OCI-LY7 (cell line): ENCODE results near the gene ITPRIP. TPM values are rescaled to one million over a fixed set of nuclear protein-coding genes. Genes with fewer than 3 reads are reported as not detected.

Experiments
- BruUV-seq: library from RNA; stranded (reverse); fragments of 400-500 nt; replicated peaks from 2 replicates; lab custom pipeline; 2021; lab: Mats Ljungman, UMichigan
- CTCF ChIA-PET: fragments of 300-600 bp; sonication (Branson Sonifier 250); formaldehyde crosslinking; loops from one replicate; lab custom pipeline; 2022; ENCODE audit warnings: antibody characterized with exemption; ENCODE audit not compliant: unreplicated experiment; lab: Charles Lee
- POLR2A ChIA-PET: fragments of 300-600 bp; sonication (Branson Sonifier 250); formaldehyde crosslinking; loops from one replicate; lab custom pipeline; 2022; ENCODE audit warnings: antibody characterized with exemption; lab: Charles Lee
- DNase-seq: peaks from one replicate; pipeline ENCODE4 v3.0.0-alpha.2; 2015; ENCODE audit warnings: low spot score
- H2AFZ ChIP-seq: fragments of 200-600 bp; sonication (generic), shearing (Covaris generic); 2 replicates; pipeline ENCODE4 v1.6.1; 2014; ENCODE audit warnings: mild to moderate bottlenecking, antibody characterized with exemption, low read length, moderate library complexity
- H3K27ac ChIP-seq: fragments of 200-600 bp; sonication (generic); 2 replicates; pipeline ENCODE4 v1.5.1; 2014; ENCODE audit warnings: mixed run types, low read depth, mild to moderate bottlenecking, moderate library complexity, low read length, inconsistent platforms; ENCODE audit not compliant: poor library complexity, severe bottlenecking
- H3K36me3 ChIP-seq: fragments of 200-600 bp; sonication (generic); 2 replicates; pipeline ENCODE4 v1.6.1; 2014; ENCODE audit warnings: mild to moderate bottlenecking, antibody characterized with exemption, low read length, moderate library complexity, mixed read lengths; ENCODE audit not compliant: insufficient read depth
- H3K4me1 ChIP-seq: fragments of 200-600 bp; sonication (generic); 2 replicates; pipeline ENCODE4 v1.5.1; 2014; ENCODE audit warnings: mild to moderate bottlenecking, low read length; ENCODE audit not compliant: insufficient read depth, poor library complexity, severe bottlenecking
- H3K4me2 ChIP-seq: fragments of 200-600 bp; sonication (generic); 2 replicates; pipeline ENCODE4 v1.6.1; 2014; ENCODE audit warnings: mild to moderate bottlenecking, low read length
- H3K4me3 ChIP-seq: fragments of 200-600 bp; sonication (generic); 2 replicates; pipeline ENCODE4 v1.5.1; 2014; ENCODE audit warnings: mild to moderate bottlenecking, low read depth, low read length; ENCODE audit not compliant: poor library complexity, severe bottlenecking
- H3K79me2 ChIP-seq: fragments of 200-600 bp; sonication (generic); 2 replicates; pipeline ENCODE4 v1.6.1; 2016; ENCODE audit warnings: low read depth, mild to moderate bottlenecking, low read length, moderate library complexity, mixed read lengths; ENCODE audit not compliant: insufficient read depth
- H3K9me2 ChIP-seq: fragments of 200-600 bp; sonication (generic); 2 replicates; pipeline ENCODE4 v1.6.1; 2016; ENCODE audit warnings: mild to moderate bottlenecking, low read length, mixed read lengths; ENCODE audit not compliant: insufficient read depth
- H3K9me3 ChIP-seq: fragments of 200-600 bp; sonication (generic); 2 replicates; pipeline ENCODE4 v1.6.1; 2014; ENCODE audit warnings: mild to moderate bottlenecking, mixed run types, low read length, mixed read lengths
- H4K20me1 ChIP-seq: fragments of 200-600 bp; sonication (generic); 2 replicates; pipeline ENCODE4 v1.6.1; 2014; ENCODE audit warnings: mild to moderate bottlenecking, antibody characterized with exemption, low read length, moderate library complexity, mixed read lengths; ENCODE audit not compliant: insufficient read depth
- EZH2phosphoT487 ChIP-seq: fragments of 200-600 bp; sonication (generic); IDR thresholded peaks from 2 replicates; pipeline ENCODE4 v1.6.1; 2018; ENCODE audit warnings: low read depth, borderline replicate concordance, mild to moderate bottlenecking, mixed run types, antibody characterized with exemption, low read length, moderate library complexity, mixed read lengths
- intact Hi-C: fragments of 100-400 bp; cut with micrococcal nuclease; formaldehyde crosslinking; loops from one replicate; pipeline ENCODE4 v1.10.0; 2022; ENCODE audit not compliant: unreplicated experiment
- total RNA-seq, 2 experiments: library from RNA; depleted of rRNA in 1 of 2; stranded (reverse); fragments of >200 nt in 1 of 2; shearing (Covaris generic) in 1 of 2; gene quantifications; 2 replicates each; pipeline ENCODE4 v1.2.3, GENCODE V29; 2014 to 2022
- TF ChIP-seq, protein P1 (sequence below): fragments of 200-600 bp; sonication (generic); conservative IDR thresholded peaks from 2 replicates; pipeline ENCODE4 v1.5.1; 2014; ENCODE audit warnings: mild to moderate bottlenecking, antibody characterized with exemption, low read length, moderate library complexity, mixed read lengths

Gene ITPRIP
- total RNA-seq, 2 experiments from 2014 or later = 6.0 to 18.0 TPM

GRCh38 chr10:104268405-104268712, 69.9 kb downstream of the ITPRIP start:
- no peak for TF ChIP-seq EZH2phosphoT487
- TF ChIP-seq, protein P1, sequence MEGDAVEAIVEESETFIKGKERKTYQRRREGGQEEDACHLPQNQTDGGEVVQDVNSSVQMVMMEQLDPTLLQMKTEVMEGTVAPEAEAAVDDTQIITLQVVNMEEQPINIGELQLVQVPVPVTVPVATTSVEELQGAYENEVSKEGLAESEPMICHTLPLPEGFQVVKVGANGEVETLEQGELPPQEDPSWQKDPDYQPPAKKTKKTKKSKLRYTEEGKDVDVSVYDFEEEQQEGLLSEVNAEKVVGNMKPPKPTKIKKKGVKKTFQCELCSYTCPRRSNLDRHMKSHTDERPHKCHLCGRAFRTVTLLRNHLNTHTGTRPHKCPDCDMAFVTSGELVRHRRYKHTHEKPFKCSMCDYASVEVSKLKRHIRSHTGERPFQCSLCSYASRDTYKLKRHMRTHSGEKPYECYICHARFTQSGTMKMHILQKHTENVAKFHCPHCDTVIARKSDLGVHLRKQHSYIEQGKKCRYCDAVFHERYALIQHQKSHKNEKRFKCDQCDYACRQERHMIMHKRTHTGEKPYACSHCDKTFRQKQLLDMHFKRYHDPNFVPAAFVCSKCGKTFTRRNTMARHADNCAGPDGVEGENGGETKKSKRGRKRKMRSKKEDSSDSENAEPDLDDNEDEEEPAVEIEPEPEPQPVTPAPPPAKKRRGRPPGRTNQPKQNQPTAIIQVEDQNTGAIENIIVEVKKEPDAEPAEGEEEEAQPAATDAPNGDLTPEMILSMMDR = no peak
- intact Hi-C loops = loop anchor here (2.0 to 5.0 kb wide), 3 partner anchors 70 to 301 kb away; partner anchors contain the start of genes ITPRIP, SFR1 and SLK
- H4K20me1 ChIP-seq = peaks cover 25% of the 10 kb centered on the region; the same call in 1 of the 2 replicates
- no peaks in the 10 kb centered on the region for H3K9me3 ChIP-seq
- TSS peak; percentile 81 for BruUV-seq
- CTCF ChIA-PET = interaction anchor here (1.6 kb wide), 1 partner anchor 23 kb away, joined by 6 read pairs; no protein-coding TSS in a partner anchor
- H3K27ac ChIP-seq = peak overlapping the region; percentile 47
- peak overlapping the region; percentile 95 for H3K4me2 ChIP-seq
- no peaks in the 10 kb centered on the region for H3K9me2 ChIP-seq
- H3K4me3 ChIP-seq = peak overlapping the region; percentile 88
- DNase-seq = no peak
- H2AFZ ChIP-seq = peak overlapping the region; percentile 43; the same call in 1 of the 2 replicates
- H3K79me2 ChIP-seq = peaks cover 53% of the 10 kb centered on the region
- H3K4me1 ChIP-seq = peaks cover 16% of the 10 kb centered on the region
- POLR2A ChIA-PET = interaction anchor here (0.6 to 1.8 kb wide), 4 partner anchors 19 to 1493 kb away, joined by 3 to 13 read pairs (median 6); partner anchors contain the start of gene SFR1
- peaks cover 40% of the 10 kb centered on the region for H3K36me3 ChIP-seq

- BruUV-seq = no TSS peak
- Histone ChIP-seq H3K4me3 (peak overlapping the region; percentile 88), H3K9me3 (no peaks in the 10 kb centered on the region), H3K9me2 (no peaks in the 10 kb centered on the region), H3K36me3 (peaks cover 41% of the 10 kb centered on the region), H3K4me1 (peaks cover 16% of the 10 kb centered on the region), H3K4me2 (peak overlapping the region; percentile 95), H4K20me1 (peaks cover 30% of the 10 kb centered on the region; the same call in 1 of the 2 replicates), H3K27ac (peak overlapping the region; percentile 47), H2AFZ (peak overlapping the region; percentile 43; the same call in 1 of the 2 replicates), H3K79me2 (peaks cover 58% of the 10 kb centered on the region)
- intact Hi-C loops = loop anchor here (2.0 to 5.0 kb wide), 3 partner anchors 71 to 301 kb away; partner anchors contain the start of genes ITPRIP, SFR1 and SLK
- TF ChIP-seq, protein P1 = no peak
- TF ChIP-seq EZH2phosphoT487 = no peak
- peak; percentile 4 for DNase-seq
- POLR2A ChIA-PET = interaction anchor here (0.6 to 1.8 kb wide), 5 partner anchors 11 to 754 kb away, joined by 3 to 7 read pairs (median 4); no protein-coding TSS in a partner anchor
- CTCF ChIA-PET = interaction anchor here (0.6 kb wide), 1 partner anchor 1092 kb away, joined by 3 read pairs; no protein-coding TSS in a partner anchor
Measured at GRCh38 chr10:104267721-104268404, 70.4 kb downstream of the ITPRIP start.
